Measurements from ENCODE around the gene IDNK. TPM values are rescaled to one million over a fixed set of nuclear protein-coding genes. Genes with fewer than 3 reads are reported as not detected.

The IDNK gene
- total RNA-seq, 1 donor from 2014 or later: 3.9 TPM

- Mint-ChIP-seq H3K27me3 (ENCODE audit: unreplicated experiment) (no peaks in the 10 kb centered on the region), H3K27ac (ENCODE audit: unreplicated experiment) (no peak overlapping the region), H3K36me3 (ENCODE audit: low read depth, unreplicated experiment) (peaks cover 24% of the 10 kb centered on the region), H3K4me1 (ENCODE audit: unreplicated experiment) (no peaks in the 10 kb centered on the region), H3K9me3 (ENCODE audit: unreplicated experiment) (no peaks in the 10 kb centered on the region), H3K4me3 (ENCODE audit: unreplicated experiment) (no peak overlapping the region)
- TF ChIP-seq CTCF (IDR thresholded peaks at IDR 0.05; ENCODE audit: unreplicated experiment): no peak
- DNase-seq (ENCODE audit: low spot score): no peak
Observed at GRCh38 chr9:83677596-83677995, 54.7 kb downstream of the IDNK start.

GRCh38 chr9:83680233-83680632, 57.3 kb downstream of the IDNK start:
- DNase-seq (ENCODE audit: low spot score): no peak
- peaks cover 20% of the 10 kb centered on the region for H3K36me3 Mint-ChIP-seq (ENCODE audit: low read depth, unreplicated experiment)
- TF ChIP-seq CTCF (IDR thresholded peaks at IDR 0.05; ENCODE audit: unreplicated experiment): no peak
- no peaks in the 10 kb centered on the region for H3K4me1 Mint-ChIP-seq (ENCODE audit: unreplicated experiment)
- no peak overlapping the region for H3K27ac Mint-ChIP-seq (ENCODE audit: unreplicated experiment)
- H3K4me3 Mint-ChIP-seq (ENCODE audit: unreplicated experiment): no peak overlapping the region
- no peaks in the 10 kb centered on the region for H3K27me3 Mint-ChIP-seq (ENCODE audit: unreplicated experiment)
- no peaks in the 10 kb centered on the region for H3K9me3 Mint-ChIP-seq (ENCODE audit: unreplicated experiment)

- no peak for DNase-seq (ENCODE audit: low spot score)
- Mint-ChIP-seq H3K27ac (ENCODE audit: unreplicated experiment) (no peak overlapping the region), H3K36me3 (ENCODE audit: low read depth, unreplicated experiment) (peaks cover 20% of the 10 kb centered on the region), H3K27me3 (ENCODE audit: unreplicated experiment) (no peaks in the 10 kb centered on the region), H3K4me3 (ENCODE audit: unreplicated experiment) (no peak overlapping the region), H3K9me3 (ENCODE audit: unreplicated experiment) (no peaks in the 10 kb centered on the region), H3K4me1 (ENCODE audit: unreplicated experiment) (no peaks in the 10 kb centered on the region)
- TF ChIP-seq CTCF (IDR thresholded peaks at IDR 0.05; ENCODE audit: unreplicated experiment): no peak
Observed at GRCh38 chr9:83681490-83681889, 58.5 kb downstream of the IDNK start.

GRCh38 chr9:83688921-83689320, 66.0 kb downstream of the IDNK start:
- H3K27me3 Mint-ChIP-seq (ENCODE audit: unreplicated experiment): no peaks in the 10 kb centered on the region
- H3K9me3 Mint-ChIP-seq (ENCODE audit: unreplicated experiment): no peaks in the 10 kb centered on the region
- no peak overlapping the region for H3K27ac Mint-ChIP-seq (ENCODE audit: unreplicated experiment)
- H3K4me1 Mint-ChIP-seq (ENCODE audit: unreplicated experiment): peaks cover 5% of the 10 kb centered on the region
- no peak for TF ChIP-seq CTCF (IDR thresholded peaks at IDR 0.05; ENCODE audit: unreplicated experiment)
- DNase-seq (ENCODE audit: low spot score): no peak
- no peak overlapping the region for H3K4me3 Mint-ChIP-seq (ENCODE audit: unreplicated experiment)
- peaks cover 3% of the 10 kb centered on the region for H3K36me3 Mint-ChIP-seq (ENCODE audit: low read depth, unreplicated experiment)

- Mint-ChIP-seq H3K9me3 (ENCODE audit: unreplicated experiment) (no peaks in the 10 kb centered on the region), H3K4me3 (ENCODE audit: unreplicated experiment) (no peak overlapping the region), H3K27me3 (ENCODE audit: unreplicated experiment) (no peaks in the 10 kb centered on the region), H3K36me3 (ENCODE audit: low read depth, unreplicated experiment) (no peaks in the 10 kb centered on the region), H3K27ac (ENCODE audit: unreplicated experiment) (no peak overlapping the region), H3K4me1 (ENCODE audit: unreplicated experiment) (peaks cover 6% of the 10 kb centered on the region)
- DNase-seq (ENCODE audit: low spot score): no peak
- TF ChIP-seq CTCF (IDR thresholded peaks at IDR 0.05; ENCODE audit: unreplicated experiment): no peak
Observed at GRCh38 chr9:83691492-83691891, 68.5 kb downstream of the IDNK start.

Other genes with a start within 250 kb of the IDNK start
- 0.59 TPM for gene FRMD3, start 84.7 kb upstream of the IDNK start, total RNA-seq (ENCODE audit: unreplicated experiment)
- 102 TPM for gene UBQLN1, start 84.8 kb downstream of the IDNK start, total RNA-seq (ENCODE audit: unreplicated experiment)
- gene GKAP1, start 194.6 kb downstream of the IDNK start, total RNA-seq (ENCODE audit: unreplicated experiment): 3.5 TPM

Data from endothelial cell (in vitro differentiated cells).